ENCODE measurements around the gene CACNA2D3. TPM values are rescaled to one million over a fixed set of nuclear protein-coding genes. Genes with fewer than 3 reads are reported as not detected.

The CACNA2D3 gene
- total and polyA plus RNA-seq, 4 donors: 0.06 to 0.37 (median 0.08) TPM; not detected in 1

- H3K27me3 ChIP-seq (ENCODE audit: control insufficient read depth in 4 of 4, insufficient read depth in 4 of 4, low read length in 3 of 4): no peaks in the 10 kb centered on the region
- no peak for DNase-seq (ENCODE audit: low spot score)
- H3K9me3 ChIP-seq (ENCODE audit: control insufficient read depth in 4 of 4, low read length in 3 of 4): peaks cover 0 to 1% (median 0%) of the 10 kb centered on the region in 4 donors
- no peaks in the 10 kb centered on the region for H3K4me1 ChIP-seq (ENCODE audit: control insufficient read depth in 4 of 4, insufficient read depth in 4 of 4, low read length in 3 of 4)
- no peak overlapping the region for H3K9ac ChIP-seq (ENCODE audit: low read depth in 1 of 2, low read length in 2 of 2)
- 77% methylated on average over 5 of the region's 5 CpGs for WGBS
- TF ChIP-seq FOXA1 (IDR thresholded peaks at IDR 0.05) (no peak), REST (IDR thresholded peaks at IDR 0.05) (no peak), TAF1 (conservative IDR thresholded peaks at IDR 0.05) (no peak), FOXA2 (IDR thresholded peaks at IDR 0.05) (no peak), HNF4G (IDR thresholded peaks at IDR 0.05) (no peak), CTCF (IDR thresholded peaks at IDR 0.05; ENCODE audit: low read depth, low read length, missing input control) (no peak), JUND (IDR thresholded peaks at IDR 0.05) (no peak), RXRA (IDR thresholded peaks at IDR 0.05) (no peak), GABPA (IDR thresholded peaks at IDR 0.05 in 1 of 2, conservative IDR thresholded peaks at IDR 0.05 in 1 of 2) (no peak), HNF4A (conservative IDR thresholded peaks at IDR 0.05) (no peak), NR2F2 (IDR thresholded peaks at IDR 0.05) (no peak)
- no peaks in the 10 kb centered on the region for H3K36me3 ChIP-seq (ENCODE audit: control insufficient read depth in 4 of 4, insufficient read depth in 3 of 4, low read depth in 1 of 4, low read length in 3 of 4)
- no peak overlapping the region for H3K27ac ChIP-seq (ENCODE audit: low read depth in 1 of 2, low read length in 2 of 2)
- H3K4me3 ChIP-seq (ENCODE audit: low read depth in 1 of 3, low read length in 3 of 3): no peak overlapping the region
Observed at GRCh38 chr3:54994111-54994513, 871.8 kb downstream of the CACNA2D3 start.

DNA sequence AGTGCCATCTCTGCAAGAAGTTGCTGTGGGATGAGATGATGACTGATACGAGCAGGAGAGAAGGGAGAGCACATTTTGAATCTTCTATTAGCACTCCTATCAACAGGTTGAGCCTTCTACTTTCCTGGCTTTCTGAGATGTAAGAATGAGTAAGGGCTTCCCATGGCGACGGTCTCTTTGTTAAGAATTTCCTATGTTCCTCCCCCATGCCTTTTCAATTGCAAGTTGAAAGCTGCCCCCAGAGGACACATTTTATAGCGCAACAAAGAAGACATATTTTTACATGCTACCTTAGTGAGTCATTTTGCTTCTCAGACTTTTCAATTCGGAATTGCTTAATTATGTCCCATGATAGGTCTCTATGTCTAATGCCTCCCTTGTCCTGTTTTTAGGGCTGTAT is 876.8 kb downstream of the CACNA2D3 start:
- Histone ChIP-seq H3K4me3 (ENCODE audit: low read depth in 1 of 3, low read length in 3 of 3) (no peak overlapping the region), H3K27me3 (ENCODE audit: control insufficient read depth in 4 of 4, insufficient read depth in 4 of 4, low read length in 3 of 4) (peaks cover 0 to 7% (median 0%) of the 10 kb centered on the region in 4 donors), H3K36me3 (ENCODE audit: control insufficient read depth in 4 of 4, insufficient read depth in 3 of 4, low read depth in 1 of 4, low read length in 3 of 4) (no peaks in the 10 kb centered on the region), H3K4me1 (ENCODE audit: control insufficient read depth in 4 of 4, insufficient read depth in 4 of 4, low read length in 3 of 4) (no peaks in the 10 kb centered on the region), H3K9me3 (ENCODE audit: control insufficient read depth in 4 of 4, low read length in 3 of 4) (peaks cover 0 to 1% (median 0%) of the 10 kb centered on the region in 4 donors), H3K9ac (ENCODE audit: low read depth in 1 of 2, low read length in 2 of 2) (no peak overlapping the region), H3K27ac (ENCODE audit: low read depth in 1 of 2, low read length in 2 of 2) (no peak overlapping the region)
- WGBS: 56% methylated on average over 5 of the region's 5 CpGs
- no peak for DNase-seq (ENCODE audit: low spot score)
- no peak for TF ChIP-seq ATF3 (IDR thresholded peaks at IDR 0.05)
- TF ChIP-seq CTCF (IDR thresholded peaks at IDR 0.05; ENCODE audit: low read depth, low read length, missing input control): no peak
- no peak for TF ChIP-seq NR2F2 (IDR thresholded peaks at IDR 0.05)
- no peak for TF ChIP-seq HNF4G (IDR thresholded peaks at IDR 0.05)
- TF ChIP-seq GABPA (IDR thresholded peaks at IDR 0.05 in 1 of 2, conservative IDR thresholded peaks at IDR 0.05 in 1 of 2): no peak
- no peak for TF ChIP-seq ZBTB33 (IDR thresholded peaks at IDR 0.05)
- no peak for TF ChIP-seq HNF4A (conservative IDR thresholded peaks at IDR 0.05)
- TF ChIP-seq SP1 (IDR thresholded peaks at IDR 0.05): no peak
